OCI-LY3 (cell line): Measurements from ENCODE around the gene BOD1L1.

Source experiments
- CTCF ChIP-seq: fragments of 200-600, 300-600 bp; sonication (generic); IDR thresholded peaks from 2 replicates; pipeline ENCODE4 v1.5.1; 2014; ENCODE audit warnings: antibody characterized with exemption, low read length, low read depth
- EZH2phosphoT487 ChIP-seq: fragments of 200-600 bp; shearing (Covaris generic); IDR thresholded peaks from 2 replicates; pipeline ENCODE4 v1.6.1; 2018; ENCODE audit warnings: antibody characterized with exemption, mixed run types, low read depth

GRCh38 chr4:13526658-13527057 is 100.9 kb downstream of the BOD1L1 start:
- TF ChIP-seq CTCF (no peak), EZH2phosphoT487 (no peak)
